ENCODE results near the gene ATF5.

ATF5 gene

DNA sequence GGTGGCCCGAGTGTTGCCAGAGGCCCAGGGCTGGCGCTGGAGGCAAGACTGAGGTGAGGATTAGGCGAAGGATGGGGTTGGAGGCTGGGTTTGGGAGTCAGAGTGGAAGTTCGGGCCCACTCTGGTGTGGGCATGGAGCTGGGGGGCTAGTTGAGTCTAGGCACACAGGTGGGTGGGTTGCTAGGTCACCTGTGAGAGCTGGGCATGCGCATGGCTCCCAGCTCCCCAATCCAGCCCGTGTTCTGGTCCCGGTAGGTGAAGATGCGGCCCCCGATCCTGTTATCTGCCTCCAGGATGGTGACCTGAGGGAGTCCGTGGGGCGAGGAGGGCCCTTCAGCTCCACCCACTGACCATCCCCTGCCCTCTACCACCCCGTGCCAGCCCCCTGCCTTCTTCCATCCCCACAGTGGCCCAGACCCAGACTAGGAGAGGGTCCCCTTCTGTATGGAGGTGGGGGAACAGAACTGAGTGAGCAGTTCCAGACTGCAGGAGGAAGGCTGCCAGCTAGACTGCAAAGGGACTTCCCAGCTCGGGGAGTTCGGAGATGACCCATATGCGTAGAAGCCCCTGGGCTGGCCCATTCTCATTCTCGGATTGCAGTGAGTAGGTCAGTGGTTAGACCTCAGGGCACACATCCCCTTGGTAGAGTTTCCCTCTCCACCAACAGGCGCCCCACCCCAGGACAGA, 34.0 kb upstream of the ATF5 start:
- DNase-seq (ENCODE audit: low read depth), result peak; percentile 47

DNA sequence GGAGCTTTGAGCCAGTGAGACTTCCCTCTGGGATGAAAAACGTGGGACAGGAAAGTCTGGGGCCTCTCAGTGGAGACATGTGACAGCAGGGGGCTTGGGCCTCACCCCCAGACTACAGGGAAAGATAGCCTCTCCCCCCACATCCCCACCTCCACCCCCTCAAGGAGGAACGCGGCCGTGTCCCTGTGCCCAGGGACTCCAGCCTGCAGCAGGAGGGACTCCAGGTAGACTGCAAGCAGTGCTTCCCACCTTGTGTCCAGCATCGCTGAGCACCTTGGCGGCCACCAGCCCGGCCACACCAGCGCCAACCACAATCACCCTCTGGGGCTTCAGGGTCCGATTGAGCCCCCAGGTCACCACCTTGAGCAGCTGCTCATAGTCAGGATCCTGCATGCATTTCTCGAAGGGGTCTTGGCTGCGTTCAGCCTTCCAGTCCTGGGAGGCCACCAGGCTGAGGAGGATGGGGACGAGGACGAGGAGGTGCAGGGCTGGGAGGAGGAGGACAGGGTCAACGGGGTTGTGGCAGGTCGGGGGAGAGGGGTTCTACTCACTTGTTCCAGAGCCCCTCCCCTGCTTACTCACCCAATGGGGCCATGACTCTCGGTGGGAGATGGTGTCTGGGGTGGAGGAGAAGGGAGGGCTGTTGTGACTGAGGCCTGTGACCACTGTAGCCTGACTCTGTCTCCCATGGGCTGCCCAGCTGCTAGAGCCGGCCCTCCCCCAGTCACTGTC, 33.3 kb upstream of the ATF5 start:
- peak; percentile 54 for DNase-seq (ENCODE audit: low read depth)

DNA sequence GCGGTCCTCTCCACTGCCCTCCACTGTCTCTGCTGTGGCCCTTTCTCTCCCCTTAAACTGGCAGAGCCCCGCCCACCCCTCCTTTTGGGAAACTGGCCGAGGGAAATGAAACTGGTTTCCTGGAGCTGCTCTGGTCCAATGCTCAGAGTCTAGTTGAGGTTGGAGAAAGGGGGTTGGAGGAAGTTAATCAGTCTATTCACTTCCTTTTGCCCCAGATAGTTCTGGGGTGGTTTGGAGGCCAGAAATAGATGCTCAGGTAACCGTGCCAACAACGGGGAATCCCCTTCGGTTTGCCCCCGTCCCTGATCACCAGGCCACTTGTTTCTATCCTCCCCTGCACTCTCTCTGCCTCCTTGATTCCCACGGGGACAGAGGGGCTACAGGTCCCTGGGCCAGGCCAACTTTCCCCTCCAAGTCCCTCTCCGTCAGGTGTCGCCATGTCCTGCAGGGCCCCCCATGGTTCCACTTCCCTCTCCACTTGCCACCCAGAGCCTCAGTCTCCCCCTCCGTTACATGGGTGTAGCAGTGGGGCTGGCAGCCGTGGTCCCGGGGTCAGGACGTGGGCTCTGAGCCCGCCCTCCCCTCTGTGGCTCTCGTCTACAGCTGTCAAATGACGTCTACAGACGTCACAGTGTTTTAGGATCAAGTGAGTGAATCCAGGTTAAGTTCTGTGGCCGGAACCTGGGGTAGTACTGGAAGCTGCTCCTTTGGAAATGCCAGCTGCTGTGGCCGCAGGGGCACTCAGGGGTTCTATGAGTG, 32.0 kb upstream of the ATF5 start, which contains the start of gene IL4I1:
IL4I1 (minus strand) TSS at position 25 of the 759 bp plus-strand sequence. CDS start 727 bp downstream, outside the sequence.
- peak; percentile 50 for DNase-seq (ENCODE audit: low read depth)

DNA sequence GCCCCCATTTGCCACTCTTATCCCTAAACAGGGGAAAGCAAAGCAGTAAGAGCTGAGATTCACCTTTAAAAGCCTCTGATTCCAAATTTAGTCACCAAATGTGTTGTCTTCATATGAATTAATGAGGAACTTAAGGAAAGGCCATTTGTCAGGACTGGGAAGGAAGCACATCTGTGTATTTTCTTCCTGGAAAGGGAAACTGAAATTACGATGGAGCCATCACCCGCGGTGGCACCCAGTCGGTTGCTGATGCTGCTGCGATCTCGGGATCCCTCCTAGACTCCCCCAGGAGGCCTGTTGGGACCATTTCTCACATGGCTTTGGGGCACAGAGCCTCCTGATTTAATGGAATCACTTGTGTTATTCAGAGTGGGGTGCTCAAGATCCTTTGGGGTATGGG, 24.9 kb upstream of the ATF5 start:
- no peak for DNase-seq (ENCODE audit: low read depth)

DNA sequence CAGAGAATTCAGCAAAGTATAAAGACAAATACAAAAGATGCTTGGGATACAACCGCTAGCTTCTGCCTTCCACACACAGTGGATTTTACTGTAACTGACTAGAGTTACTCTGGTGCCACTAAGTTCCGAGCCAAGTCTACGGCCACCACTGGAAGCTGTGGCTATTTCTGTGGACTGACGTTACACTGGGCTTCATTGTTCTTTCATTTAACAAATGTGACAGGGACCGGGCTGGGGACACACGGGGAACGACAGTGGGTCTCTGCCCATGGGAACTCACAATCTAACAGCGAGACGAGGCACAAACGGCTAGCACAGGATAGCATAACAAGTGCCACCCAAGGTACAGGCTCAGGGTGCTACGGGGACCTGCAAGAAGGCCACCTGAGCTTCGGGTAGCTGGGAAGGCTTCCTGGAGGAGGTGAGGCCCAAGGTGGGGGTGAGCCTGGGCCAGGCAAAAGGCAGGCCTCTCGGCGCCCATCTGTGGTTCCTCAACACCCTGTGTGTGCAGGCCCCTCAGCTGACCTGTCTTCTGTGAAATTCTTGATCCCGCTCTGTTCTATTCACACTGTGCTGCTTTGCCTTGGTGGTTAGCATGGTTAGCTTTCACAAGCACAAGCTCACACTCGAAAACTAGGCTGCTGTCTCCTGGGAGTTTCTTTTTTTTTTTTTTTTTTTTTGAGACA, 22.0 kb upstream of the ATF5 start:
- DNase-seq (ENCODE audit: low read depth), result no peak

DNA sequence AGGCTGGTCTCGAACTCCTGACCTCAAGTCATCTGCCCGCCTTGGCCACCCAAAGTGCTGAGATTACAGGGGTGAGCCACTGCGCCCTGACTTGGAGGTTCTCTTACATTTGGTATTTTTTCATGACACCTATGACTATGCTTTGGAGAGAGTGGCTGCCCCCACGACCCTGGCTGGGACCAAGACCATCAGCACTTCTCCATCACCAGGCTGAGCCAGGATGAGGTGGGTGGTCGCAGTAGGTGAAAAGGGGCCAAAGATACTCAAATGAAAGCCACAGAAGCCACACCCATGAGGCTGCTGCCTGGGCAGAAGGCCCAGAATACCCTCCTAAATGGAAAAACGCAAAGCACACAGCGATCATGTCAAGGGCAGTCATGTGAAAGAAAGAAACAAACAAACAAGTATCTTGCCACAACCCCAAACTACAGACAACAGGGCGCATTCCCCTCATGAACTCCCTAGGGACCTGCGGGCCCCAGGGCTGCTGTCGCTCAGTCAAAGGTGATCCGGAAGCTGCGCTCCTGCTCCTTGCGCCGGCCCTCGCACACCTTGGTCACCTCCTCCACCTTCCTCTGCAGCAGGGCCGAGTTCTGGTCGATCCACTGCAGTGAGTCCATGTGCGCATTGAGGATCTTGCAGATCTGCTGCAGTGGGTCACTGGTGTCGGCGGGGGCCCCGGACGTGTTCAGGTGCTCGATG, 21.1 kb upstream of the ATF5 start:
- no peak for DNase-seq (ENCODE audit: low read depth)

DNA sequence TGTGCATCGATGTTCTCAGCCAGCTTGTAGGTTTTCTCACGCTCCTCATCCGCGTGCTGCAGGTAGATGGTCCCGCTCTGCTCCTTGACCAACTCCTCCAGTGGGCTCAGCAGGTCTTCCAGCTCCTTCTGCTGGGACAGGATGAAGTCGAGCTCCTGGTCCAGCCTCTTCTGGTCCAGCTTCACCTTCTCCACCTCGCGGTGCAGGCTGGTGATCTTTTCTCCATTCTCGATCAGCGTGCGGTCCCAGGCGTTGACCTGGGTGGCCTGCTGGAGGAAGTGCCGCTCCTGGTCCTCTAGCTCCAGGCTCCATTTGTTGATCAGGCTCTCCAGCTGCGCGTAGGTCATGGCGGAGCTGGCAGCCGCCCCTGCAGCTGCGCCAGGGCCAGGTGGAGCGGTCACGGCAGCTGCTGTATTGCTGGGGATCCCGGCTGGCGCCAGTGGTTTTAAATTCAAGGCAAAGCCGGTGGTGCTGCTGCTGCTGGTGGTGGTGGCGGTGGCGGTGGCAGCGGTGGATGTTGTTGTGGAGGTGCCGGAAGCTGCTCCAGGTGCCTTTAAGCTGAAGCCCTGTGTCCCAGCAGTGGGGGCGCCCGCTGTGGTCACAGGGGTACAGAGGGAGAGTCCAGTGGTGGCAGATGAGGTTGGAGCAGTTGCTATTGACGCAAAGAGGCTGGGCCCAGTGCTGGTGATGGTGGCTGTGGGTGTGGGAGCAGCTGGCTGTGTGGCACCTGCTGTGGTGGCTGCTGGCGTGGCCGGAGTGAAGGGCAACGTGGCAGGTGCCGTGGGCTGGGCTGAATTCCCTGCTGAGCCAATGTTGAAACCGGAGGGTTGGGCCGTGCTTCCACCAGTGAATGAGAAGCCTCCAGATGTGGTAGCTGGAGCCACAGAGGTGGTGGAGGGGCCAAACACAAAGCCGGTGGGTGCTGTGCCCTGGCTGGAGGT, 20.3 kb upstream of the ATF5 start:
- DNase-seq (ENCODE audit: low read depth), result no peak

DNA sequence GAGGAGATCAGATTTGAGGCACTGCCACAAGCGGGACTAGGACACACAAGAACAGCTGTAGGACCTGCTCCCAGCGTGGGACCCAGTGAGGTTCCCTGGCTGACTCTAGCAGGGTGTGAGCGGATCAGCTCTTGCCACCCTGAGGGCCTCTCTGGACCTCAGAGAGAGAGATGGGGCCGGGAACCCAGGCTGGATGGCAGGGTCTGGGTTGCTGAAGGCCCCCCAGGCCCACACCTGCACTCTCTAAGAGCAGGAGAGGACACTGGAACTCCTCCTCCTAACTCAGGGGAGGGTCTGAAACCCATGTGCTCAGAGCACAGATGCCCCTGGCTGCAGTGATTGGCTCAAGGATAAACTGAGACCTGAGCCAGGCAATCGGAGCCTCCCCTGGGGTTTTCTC, 18.8 kb upstream of the ATF5 start:
- no peak for DNase-seq (ENCODE audit: low read depth)

DNA sequence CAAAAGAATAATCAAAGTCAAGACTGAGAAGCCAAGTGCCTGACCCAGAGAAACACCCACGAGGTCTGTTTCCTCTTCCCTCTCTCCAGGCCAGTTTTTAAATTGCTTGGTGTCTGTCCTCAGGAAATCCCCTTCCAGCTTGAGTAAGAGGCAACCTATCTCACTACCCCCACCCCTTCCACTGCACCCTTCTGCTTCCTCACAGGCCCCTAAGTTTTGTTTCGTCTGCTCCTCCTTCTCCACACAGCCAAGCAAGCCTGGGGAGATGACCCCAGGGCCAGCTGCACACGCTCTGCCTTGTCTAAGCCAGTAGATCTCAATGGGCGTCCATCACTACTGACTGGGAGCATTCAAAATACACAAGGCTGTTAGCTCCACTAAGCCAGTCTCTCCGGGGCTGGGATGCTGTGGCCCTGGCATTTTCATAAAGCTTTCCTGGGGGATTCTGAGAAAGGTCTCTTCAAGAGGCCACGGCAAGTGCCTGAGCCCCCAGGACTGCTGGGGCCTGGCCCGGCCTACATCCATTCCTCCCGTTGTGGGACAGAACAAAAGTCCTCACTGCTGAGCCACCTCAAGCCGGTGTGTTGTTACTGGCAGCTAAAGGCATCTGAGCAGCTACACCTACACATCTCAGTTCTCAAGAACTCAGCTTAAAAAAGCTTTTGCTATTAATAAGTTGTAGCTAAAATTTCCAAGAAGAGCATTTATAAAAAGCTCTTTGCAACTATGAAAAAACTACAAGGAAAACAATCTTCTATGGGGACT, 17.4 kb upstream of the ATF5 start:
- peak; percentile 25 for DNase-seq (ENCODE audit: low read depth)

DNA sequence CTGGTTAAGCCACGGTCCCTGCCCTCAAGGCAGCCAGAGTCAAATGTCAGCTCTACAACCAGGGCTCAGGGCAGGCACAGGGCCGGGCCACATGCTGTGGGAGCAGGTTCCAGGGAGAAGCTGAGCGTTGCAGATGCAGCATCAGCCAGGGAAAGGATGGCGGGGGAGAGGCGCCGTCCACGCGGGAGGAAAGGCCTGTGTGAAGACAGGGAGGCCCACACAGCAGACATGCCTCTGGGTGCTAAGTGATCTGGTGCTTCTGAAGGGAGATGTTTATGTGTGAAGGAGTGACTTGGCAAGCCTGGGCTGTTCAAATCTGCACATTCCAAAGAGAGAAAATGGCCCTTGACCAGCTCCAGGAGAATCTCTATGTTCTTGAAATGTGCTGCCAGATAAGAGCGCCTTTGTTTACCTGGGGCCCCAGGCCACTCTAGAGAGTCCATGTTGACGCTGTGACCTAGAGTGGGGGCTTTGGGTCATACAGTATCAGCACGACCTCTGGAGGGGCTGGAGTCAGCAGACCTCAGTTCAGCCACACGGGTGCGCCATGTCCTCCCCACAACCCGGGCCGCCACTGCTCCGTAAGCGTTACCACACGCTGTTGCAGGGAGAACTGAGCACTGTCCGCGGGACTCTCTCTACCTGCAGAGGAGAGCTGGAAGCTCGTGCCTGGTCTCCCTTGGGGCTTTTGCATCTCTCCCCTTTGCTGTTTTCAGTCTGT, 15.9 kb upstream of the ATF5 start:
- DNase-seq (ENCODE audit: low read depth), result no peak

DNA sequence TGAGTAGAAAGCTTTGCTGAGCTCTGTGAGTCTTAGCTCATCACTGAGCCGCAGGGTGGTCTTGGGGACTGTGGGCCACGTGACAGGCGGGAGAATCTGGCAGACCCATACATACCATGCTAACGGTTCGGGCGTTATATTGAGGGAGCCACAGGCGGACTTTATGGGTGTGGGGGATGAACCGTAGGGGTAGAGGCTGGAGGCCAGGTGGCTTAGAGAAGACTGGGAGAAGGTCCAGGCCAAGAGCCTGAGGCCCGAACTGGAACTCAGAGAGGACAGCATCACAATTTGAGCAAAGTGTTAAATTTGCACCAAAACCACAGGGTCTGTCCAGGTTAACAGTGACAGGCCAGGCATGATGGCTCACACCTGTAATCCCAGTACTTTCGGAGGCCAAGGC, 15.3 kb upstream of the ATF5 start:
- DNase-seq (ENCODE audit: low read depth), result no peak

DNA sequence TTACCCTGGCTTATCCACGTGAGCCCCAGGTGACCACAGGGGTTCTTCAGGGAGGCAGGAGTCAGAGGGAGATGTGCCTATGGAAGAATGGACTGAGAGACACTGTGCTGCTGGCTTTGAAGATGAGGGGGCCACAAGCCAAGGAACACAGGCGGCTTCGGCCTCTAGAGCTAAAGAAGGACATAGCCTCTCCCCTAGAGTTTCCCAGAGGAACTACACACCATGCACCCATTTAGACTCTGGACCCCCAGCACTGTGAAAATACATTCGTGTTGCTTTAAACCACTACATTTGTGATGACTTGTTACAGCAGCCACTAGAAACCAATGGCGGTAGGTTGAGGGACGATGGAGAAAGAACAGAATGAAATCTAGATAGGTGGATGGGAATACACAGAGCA, 13.7 kb upstream of the ATF5 start:
- no peak for DNase-seq (ENCODE audit: low read depth)

DNA sequence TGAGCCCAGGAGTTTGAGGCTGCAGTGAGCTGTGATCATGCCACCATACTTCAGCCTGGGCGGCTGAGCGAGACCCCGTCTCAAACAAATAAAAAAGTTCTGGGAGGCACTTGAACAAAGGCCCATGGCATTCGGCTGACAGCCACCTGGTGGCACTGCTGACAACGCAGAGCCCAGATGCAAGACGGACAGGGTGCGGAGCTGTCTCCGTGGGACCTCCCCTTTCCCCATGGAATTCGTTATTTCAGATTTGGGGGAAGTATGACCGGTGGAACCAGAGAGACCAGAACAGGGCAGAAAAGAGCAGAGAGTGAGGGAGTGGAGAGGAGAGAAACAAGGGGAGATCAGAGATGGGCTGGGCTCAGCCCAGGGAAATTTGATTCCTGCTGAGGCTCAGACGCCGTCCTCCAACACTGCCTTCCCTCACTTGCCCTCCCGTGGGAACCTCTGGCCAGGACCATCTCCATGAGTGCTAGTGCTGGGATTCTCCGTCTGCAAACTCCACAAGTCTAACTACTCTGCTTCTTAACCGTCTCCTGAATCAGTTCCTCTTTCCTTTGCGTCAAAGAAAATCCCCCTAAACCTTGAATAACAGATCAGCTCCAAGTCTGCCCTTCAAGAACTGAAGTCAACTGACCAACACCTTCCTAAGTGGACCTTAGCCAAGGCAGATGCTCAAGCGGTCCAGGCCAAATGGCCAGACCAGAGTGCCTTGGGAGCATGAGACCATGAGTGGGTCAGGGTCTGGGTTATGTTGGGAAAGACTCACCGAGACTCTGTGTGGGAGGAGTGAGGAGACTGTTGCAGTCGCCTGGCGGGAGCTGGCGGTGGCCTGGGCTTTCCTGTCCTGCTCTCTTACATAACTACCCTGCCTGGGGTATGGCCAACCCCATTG, 11.9 kb upstream of the ATF5 start:
- DNase-seq (ENCODE audit: low read depth), result no peak

DNA sequence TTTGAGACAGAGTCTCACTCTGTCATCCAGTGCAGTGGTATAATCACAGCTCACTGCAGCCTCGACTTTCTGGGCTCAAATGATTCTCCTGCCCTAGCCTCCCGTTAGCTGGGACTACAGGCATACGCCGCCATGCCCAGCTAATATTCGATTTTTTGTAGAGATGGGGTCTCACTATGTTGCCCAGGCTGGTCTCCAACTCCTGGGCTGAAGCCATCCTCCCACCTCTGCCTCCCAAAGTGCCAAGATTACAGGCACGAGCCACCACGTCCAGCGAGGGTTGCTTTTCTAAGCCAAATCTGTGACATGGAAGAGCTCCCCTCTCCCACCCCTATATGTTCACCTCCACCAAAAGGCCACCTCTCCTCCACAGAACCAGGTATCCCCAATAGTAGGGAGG, 10.9 kb upstream of the ATF5 start:
- DNase-seq (ENCODE audit: low read depth), result no peak

DNA sequence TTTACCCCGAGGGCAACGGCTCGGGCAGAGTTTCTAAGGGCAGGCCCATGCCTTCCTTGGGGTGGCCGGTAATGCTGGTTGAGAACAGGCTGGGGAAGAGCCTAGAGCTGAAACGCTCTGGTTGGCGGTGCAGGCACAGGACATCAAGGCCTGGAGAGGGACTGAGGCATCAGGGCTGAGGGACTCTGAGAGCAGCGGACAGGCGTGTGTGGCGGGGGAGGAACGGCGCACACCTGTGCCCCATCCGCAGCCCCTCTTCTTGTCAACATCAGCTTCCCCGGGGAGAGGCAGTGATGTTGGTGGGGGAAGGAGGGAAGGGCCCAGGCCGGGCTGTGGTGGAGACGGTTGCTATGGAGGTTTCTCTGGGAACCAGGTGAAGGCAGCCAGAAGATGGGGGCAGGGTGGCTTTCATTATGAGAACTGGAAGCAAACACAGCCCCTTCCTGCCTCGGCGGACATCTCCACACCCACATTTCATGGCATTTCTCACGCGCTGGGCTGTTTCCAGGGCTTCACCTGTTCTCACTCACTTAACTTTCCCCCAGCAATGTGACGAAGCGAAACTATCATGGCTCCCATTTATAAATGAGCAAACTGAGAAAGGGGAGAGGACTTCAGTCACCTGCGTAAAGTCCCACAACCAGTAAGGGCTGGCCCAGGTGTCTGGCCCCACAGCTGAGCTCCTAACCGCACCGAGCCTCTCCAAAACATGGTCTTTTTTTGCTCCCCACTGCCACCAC, 8.2 kb upstream of the ATF5 start:
- DNase-seq (ENCODE audit: low read depth), result no peak

DNA sequence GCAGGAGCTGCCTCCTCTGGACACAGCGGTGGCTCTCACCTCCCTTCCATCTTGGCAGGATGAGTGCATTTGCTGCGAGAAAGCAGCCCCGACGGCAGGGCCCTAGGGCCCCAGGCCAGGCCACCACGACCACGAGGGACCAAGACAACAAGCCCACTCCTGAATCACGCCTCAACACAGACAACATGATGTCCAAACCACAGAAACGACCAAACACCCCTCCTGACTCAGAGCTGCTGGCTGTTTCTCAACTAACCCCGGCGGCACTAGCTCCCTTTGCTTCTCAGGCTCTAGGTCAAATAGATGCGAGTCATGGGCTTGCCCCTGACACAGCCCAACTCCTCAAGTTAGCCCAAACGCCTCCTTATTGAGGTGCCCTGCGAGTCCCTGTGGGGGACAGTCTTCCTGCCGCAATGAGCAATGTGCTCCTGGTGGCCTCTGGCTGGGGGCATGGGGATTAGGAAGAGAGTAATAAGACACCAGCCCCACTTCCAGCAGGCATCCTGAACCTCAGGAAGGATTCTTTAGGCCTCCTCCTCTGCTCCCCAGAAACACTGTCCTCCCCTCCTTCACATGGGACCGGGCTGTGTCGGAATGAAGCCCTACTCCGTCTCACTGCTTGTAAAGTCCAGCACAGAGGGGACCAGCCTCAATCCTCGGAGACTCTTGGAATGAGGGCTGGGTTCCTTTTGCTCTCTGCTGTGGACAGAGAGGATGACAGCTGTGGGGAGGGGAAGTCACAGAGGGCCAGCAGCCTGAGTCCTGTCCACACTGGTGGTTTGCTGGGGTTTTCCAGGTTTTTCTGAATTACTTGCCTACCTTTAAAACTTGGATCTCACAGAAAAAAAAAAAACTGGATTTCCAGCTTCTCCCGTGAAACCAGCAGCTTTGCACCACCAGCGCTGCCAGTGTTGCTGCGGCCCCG, 6.9 kb upstream of the ATF5 start:
- DNase-seq (ENCODE audit: low read depth), result no peak

All from activated T-cell treated with anti-CD3 and anti-CD28 coated beads for 48 hours (primary cell).